GM23338 (cell line): Measurements from ENCODE around the gene CENPO. TPM values are rescaled to one million over a fixed set of nuclear protein-coding genes. Genes with fewer than 3 reads are reported as not detected.

Experiments used
- ATAC-seq: fragments of 200-7000 bp; cut with Tn5 transposase; 3 replicates; pipeline ENCODE4 v1.9.1; 2020
- DNase-seq: peaks from one replicate; pipeline ENCODE4 v3.0.0-alpha.2; 2015; ENCODE audit warnings: low spot score
- H2AFZ ChIP-seq: fragments of 200-600 bp; sonication (generic); 2 replicates; pipeline ENCODE4 v1.8.0; 2016; ENCODE audit warnings: antibody characterized with exemption, mild to moderate bottlenecking, moderate library complexity
- H3F3A ChIP-seq: fragments of 200-600 bp; sonication (generic); replicated peaks from 2 replicates; pipeline ENCODE4 v1.8.0; 2017; ENCODE audit warnings: antibody characterized with exemption, mixed run types, low read depth
- H3K27ac ChIP-seq: fragments of 200-600 bp; sonication (generic); 2 replicates; pipeline ENCODE4 v1.6.1; 2016; ENCODE audit warnings: low read depth
- H3K27me3 ChIP-seq: fragments of 200-600 bp; sonication (generic); 2 replicates; pipeline ENCODE4 v1.8.0; 2016; ENCODE audit warnings: mild to moderate bottlenecking, mixed run types, moderate library complexity; ENCODE audit not compliant: insufficient read depth
- H3K36me3 ChIP-seq: fragments of 200-600 bp; sonication (generic); 2 replicates; pipeline ENCODE4 v1.8.0; 2016; ENCODE audit warnings: mild to moderate bottlenecking; ENCODE audit not compliant: insufficient read depth
- H3K4me1 ChIP-seq: fragments of 200-600 bp; sonication (generic); 2 replicates; pipeline ENCODE4 v1.8.0; 2016; ENCODE audit warnings: mild to moderate bottlenecking, moderate library complexity; ENCODE audit not compliant: insufficient read depth
- H3K4me2 ChIP-seq: fragments of 200-600 bp; sonication (generic); 2 replicates; pipeline ENCODE4 v1.7.1; 2017; ENCODE audit warnings: mixed run types
- H3K4me3 ChIP-seq: fragments of 200-600 bp; sonication (generic); 2 replicates; pipeline ENCODE4 v1.6.1; 2016; ENCODE audit warnings: mixed run types
- H3K79me2 ChIP-seq: fragments of 200-600 bp; sonication (generic); replicated peaks from 2 replicates; pipeline ENCODE4 v1.8.0; 2017; ENCODE audit warnings: mild to moderate bottlenecking; ENCODE audit not compliant: insufficient read depth
- H3K9me2 ChIP-seq: fragments of 200-600 bp; sonication (generic); 2 replicates; pipeline ENCODE4 v1.8.0; 2017; ENCODE audit not compliant: insufficient read depth
- H4K20me1 ChIP-seq: fragments of 200-600 bp; sonication (generic); replicated peaks from 2 replicates; pipeline ENCODE4 v1.8.0; 2017; ENCODE audit warnings: mild to moderate bottlenecking; ENCODE audit not compliant: insufficient read depth
- H3K27ac Mint-ChIP-seq: 2 replicates; pipeline ENCODE4 v1.8.0; 2020; ENCODE audit warnings: inconsistent platforms, mild to moderate bottlenecking, moderate library complexity, mixed read lengths
- H3K27me3 Mint-ChIP-seq: 3 replicates; pipeline ENCODE4 v1.8.0; 2022; ENCODE audit warnings: low read depth, mild to moderate bottlenecking, moderate library complexity, mixed read lengths, inconsistent platforms; ENCODE audit not compliant: insufficient read depth, poor library complexity
- H3K36me3 Mint-ChIP-seq: 3 replicates; pipeline ENCODE4 v1.8.0; 2021; ENCODE audit warnings: low read depth, mild to moderate bottlenecking, inconsistent platforms, moderate library complexity, mixed read lengths
- H3K4me1 Mint-ChIP-seq: 3 replicates; pipeline ENCODE4 v1.8.0; 2020; ENCODE audit warnings: mild to moderate bottlenecking, inconsistent platforms, mixed read lengths
- H3K4me3 Mint-ChIP-seq: 3 replicates; pipeline ENCODE4 v1.8.0; 2021; ENCODE audit warnings: moderate library complexity, mild to moderate bottlenecking, inconsistent platforms, mixed read lengths
- H3K9me3 Mint-ChIP-seq: 3 replicates; pipeline ENCODE4 v1.8.0; 2020; ENCODE audit warnings: moderate library complexity, mild to moderate bottlenecking, inconsistent platforms, mixed read lengths
- CREB1 ChIP-seq: fragments of 250-450 bp; sonication (Bioruptor Pico); IDR thresholded peaks from 2 replicates; pipeline ENCODE4 v1.5.0; 2020; ENCODE audit warnings: low read depth, mild to moderate bottlenecking, moderate library complexity
- CTCF ChIP-seq, 2 experiments: fragments of 200-600 bp in 1 of 2; sonication (generic) in 1 of 2; conservative IDR thresholded peaks; 2 replicates each; pipeline versions ENCODE4 v1.5.1 to v1.6.1; 2016 to 2017; ENCODE audit warnings: antibody characterized with exemption in 2 of 2, low read depth in 2 of 2, mild to moderate bottlenecking in 2 of 2, moderate library complexity in 1 of 2
- ETS1 ChIP-seq: IDR thresholded peaks from 2 replicates; pipeline ENCODE4 v1.6.1; 2016; ENCODE audit warnings: antibody characterized with exemption
- JUNB ChIP-seq: IDR thresholded peaks from one replicate; pipeline ENCODE4 v1.6.1; 2016; ENCODE audit warnings: antibody characterized with exemption; ENCODE audit not compliant: unreplicated experiment
- NANOG ChIP-seq: IDR thresholded peaks from 2 replicates; pipeline ENCODE4 v1.6.1; 2016; ENCODE audit warnings: antibody characterized with exemption, borderline replicate concordance
- POLR2AphosphoS5 ChIP-seq: IDR thresholded peaks from 2 replicates; pipeline ENCODE4 v1.6.1; 2016; ENCODE audit warnings: antibody characterized with exemption, low read depth
- REST ChIP-seq: IDR thresholded peaks from one replicate; pipeline ENCODE4 v1.6.1; 2018; ENCODE audit warnings: antibody characterized with exemption; ENCODE audit not compliant: unreplicated experiment
- ZNF114 ChIP-seq: fragments of 250-450 bp; sonication (Bioruptor Pico); IDR thresholded peaks from 2 replicates; pipeline ENCODE4 v1.5.0; 2020; ENCODE audit warnings: mild to moderate bottlenecking, moderate library complexity
- polyA plus RNA-seq: library from polyadenylated mRNA; unstranded; fragments of >200 nt; fragmentation: Nextera tagmentation; extraction: Ambion mirVana; gene quantifications from 2 replicates; pipeline ENCODE4 v1.2.1, GENCODE V29; 2016
- total RNA-seq: library from RNA; depleted of rRNA; stranded (reverse); fragments of >200 nt; shearing (Covaris generic); gene quantifications from 2 replicates; pipeline ENCODE4 v1.2.3, GENCODE V29; 2014

Gene CENPO
- total and polyA plus RNA-seq, 2 experiments from 2014 or later: 27.0 to 44.7 TPM

GRCh38 chr2:24785671-24786321 lies 7.4 kb upstream of the CENPO start (continued):
- TF ChIP-seq CTCF (conservative IDR thresholded peaks at IDR 0.05; ENCODE audit: low read depth in 2 of 2): no peak
- TF ChIP-seq REST: no peak

GRCh38 chr2:24787532-24787931 lies 5.7 kb upstream of the CENPO start:
- Mint-ChIP-seq H3K27me3 (peaks cover 2% of the 10 kb centered on the region), H3K36me3 (peaks cover 10% of the 10 kb centered on the region; the same call in 2 of the 3 replicates), H3K27ac (no peak overlapping the region), H3K4me1 (peaks cover 22% of the 10 kb centered on the region), H3K4me3 (no peak overlapping the region), H3K9me3 (no peaks in the 10 kb centered on the region)
- H4K20me1 ChIP-seq: no peaks in the 10 kb centered on the region
- ATAC-seq (no peak), DNase-seq (no peak)
- H3K79me2 ChIP-seq: no peaks in the 10 kb centered on the region
- H3K4me2 ChIP-seq: no peak overlapping the region
- no peak overlapping the region for H3K4me3 ChIP-seq
- no peak overlapping the region for H3K27ac ChIP-seq
- no peaks in the 10 kb centered on the region for H3K27me3 ChIP-seq
- TF ChIP-seq JUNB (no peak), CREB1 (CRISPR knock-in tag) (no peak), POLR2AphosphoS5 (no peak), ETS1 (no peak), NANOG (no peak), ZNF114 (CRISPR knock-in tag) (no peak), CTCF (conservative IDR thresholded peaks at IDR 0.05; ENCODE audit: low read depth in 2 of 2) (no peak)
- H3K36me3 ChIP-seq: no peaks in the 10 kb centered on the region
- H3F3A ChIP-seq: no peaks in the 10 kb centered on the region
- H3K4me1 ChIP-seq: peaks cover 18% of the 10 kb centered on the region
- H2AFZ ChIP-seq: no peak overlapping the region
- no peaks in the 10 kb centered on the region for H3K9me2 ChIP-seq
